Upper lobe of left lung (tissue), 4 donors: ENCODE measurements around the gene TRIP10.
"Not testable (repeated sequence)": the region's sequence is repeated elsewhere in the genome, so short reads cannot be mapped to it uniquely, and the experiment has no call there.

Source experiments
- CTCF ChIP-seq, 6 experiments: fragments of 450-650 bp in 4 of 6; fragments of 200-600 bp in 2 of 6; sonication (generic) in 2 of 6; IDR thresholded peaks; one replicate each; pipeline ENCODE4 v1.5.1; 2016 to 2019; ENCODE audit warnings: antibody characterized with exemption in 6 of 6
- POLR2AphosphoS5 ChIP-seq, 2 donors: sonication (generic); formaldehyde crosslinking; IDR thresholded peaks; one replicate each; pipeline ENCODE4 v1.5.1; 2017; ENCODE audit warnings: antibody characterized with exemption in 2 of 2

DNA sequence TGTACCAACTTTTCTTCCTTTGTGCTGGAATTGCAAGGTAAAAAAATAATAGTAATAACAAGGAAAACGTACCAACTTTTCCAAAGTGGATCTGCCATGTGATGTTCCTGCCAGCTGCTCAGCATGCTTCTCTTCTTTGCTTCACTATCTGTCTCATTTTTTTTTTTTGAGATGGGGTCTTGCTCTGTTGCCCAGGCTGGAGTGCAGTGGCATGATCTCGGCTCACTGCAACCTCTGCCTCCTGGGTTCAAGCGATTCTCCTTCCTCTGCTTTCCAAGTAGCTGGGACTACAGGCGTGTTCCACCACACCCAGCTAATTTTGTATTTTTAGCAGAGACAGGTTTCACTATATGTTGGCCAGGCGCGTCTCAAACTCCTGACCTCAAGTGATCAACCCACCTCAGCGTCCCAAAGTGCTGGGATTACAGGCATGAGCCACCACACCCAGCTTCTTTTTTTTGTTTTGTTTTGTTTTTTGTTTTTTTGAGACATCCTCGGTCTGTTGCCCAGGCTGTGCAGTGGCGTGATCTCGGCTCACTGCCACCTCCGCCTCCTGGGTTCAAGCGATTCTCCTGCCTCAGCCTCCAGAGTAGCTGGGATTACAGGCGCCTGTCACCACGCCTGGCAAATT, 60.8 kb downstream of the TRIP10 start:
- TF ChIP-seq POLR2AphosphoS5, CTCF (IDR thresholded peaks at IDR 0.05): not testable (repeated sequence)
